Putamen (tissue), 1 donor: ENCODE data around the gene ANTKMT.
"Not testable (repeated sequence)": the region's sequence is repeated elsewhere in the genome, so short reads cannot be mapped to it uniquely, and the experiment has no call there.

Experiments
- DNase-seq: peaks from one replicate; pipeline ENCODE4 v3.0.0-alpha.2; 2016; ENCODE audit warnings: low spot score

Gene ANTKMT

GRCh38 chr16:728131-728889 is 7.4 kb downstream of the ANTKMT start:
- no peak for DNase-seq

GRCh38 chr16:728890-729744 is 8.2 kb downstream of the ANTKMT start:
- DNase-seq, result no peak

GRCh38 chr16:729768-730665 is 9.1 kb downstream of the ANTKMT start:
- DNase-seq, result no peak

- no peak for DNase-seq
Observed at GRCh38 chr16:730666-731509, 9.9 kb downstream of the ANTKMT start.

GRCh38 chr16:732332-732731 is 11.4 kb downstream of the ANTKMT start:
- DNase-seq, result no peak

GRCh38 chr16:732936-733335 is 12.0 kb downstream of the ANTKMT start:
- peak; percentile 66 for DNase-seq

- no peak for DNase-seq
Observed at GRCh38 chr16:733382-734207, 12.6 kb downstream of the ANTKMT start.

GRCh38 chr16:734208-734980 is 13.4 kb downstream of the ANTKMT start:
- DNase-seq, result peak; percentile 86

GRCh38 chr16:734981-735881 is 14.3 kb downstream of the ANTKMT start:
- no peak for DNase-seq

GRCh38 chr16:735982-736453 is 15.1 kb downstream of the ANTKMT start:
- DNase-seq, result no peak

- no peak for DNase-seq
Observed at GRCh38 chr16:736936-737481, 16.1 kb downstream of the ANTKMT start.

- DNase-seq, result no peak
Observed at GRCh38 chr16:739560-740458, 18.9 kb downstream of the ANTKMT start.

GRCh38 chr16:740459-740763 is 19.5 kb downstream of the ANTKMT start:
- DNase-seq, result no peak

GRCh38 chr16:740764-741505 is 20.0 kb downstream of the ANTKMT start, which contains the start of gene CIAO3:
Gene CIAO3, minus strand, starts transcription at chr16:740997. Its CDS starts 12 bp downstream, at chr16:740985.
- DNase-seq, result no peak

- DNase-seq, result no peak
Observed at GRCh38 chr16:741986-742629, 21.2 kb downstream of the ANTKMT start.

GRCh38 chr16:742894-743293 is 21.9 kb downstream of the ANTKMT start:
- not testable (repeated sequence) for DNase-seq
